H1 (cell line): ENCODE measurements around the gene LRRC17. TPM values are rescaled to one million over a fixed set of nuclear protein-coding genes. Genes with fewer than 3 reads are reported as not detected.

Experiments
- CTCF ChIA-PET: fragments of 300-600 bp; sonication (Branson Sonifier 250); formaldehyde crosslinking; loops from one replicate; lab custom pipeline; 2021; ENCODE audit not compliant: partially characterized antibody; lab: Charles Lee
- POLR2A ChIA-PET: fragments of 300-600 bp; sonication (Branson Sonifier 250); formaldehyde crosslinking; loops from one replicate; lab custom pipeline; 2021; ENCODE audit warnings: inconsistent platforms; ENCODE audit not compliant: partially characterized antibody; lab: Charles Lee
- DNase-seq, 2 experiments: peaks; one replicate each; pipeline versions ENCODE4 v3.0.0 to v3.0.0-alpha.2; 2010 to 2022; ENCODE audit warnings: low spot score in 2 of 2, low read depth in 1 of 2, mixed read lengths in 1 of 2
- FAIRE-seq: peaks from 2 replicates; lab custom pipeline; 2011; peaks lifted over from hg19 to GRCh38; lab: Jason Lieb, UNC
- H2AFZ ChIP-seq: 2 replicates; pipeline ENCODE4 v1.8.1; 2012; ENCODE audit warnings: low read length, inconsistent platforms
- H2AK5ac ChIP-seq: 2 replicates; pipeline ENCODE4 v1.6.1; 2013; ENCODE audit warnings: low read depth, low read length
- H2BK120ac ChIP-seq: replicated peaks from 2 replicates; pipeline ENCODE3; 2013; ENCODE audit warnings: low read depth, low read length, inconsistent platforms
- H2BK12ac ChIP-seq: 2 replicates; pipeline ENCODE4 v1.6.1; 2013; ENCODE audit warnings: low read depth, low read length
- H2BK15ac ChIP-seq: 2 replicates; pipeline ENCODE4 v1.6.1; 2013; ENCODE audit warnings: low read length
- H2BK20ac ChIP-seq: 2 replicates; pipeline ENCODE4 v1.6.1; 2013; ENCODE audit warnings: low read length
- H2BK5ac ChIP-seq: 2 replicates; pipeline ENCODE4 v1.6.1; 2013; ENCODE audit warnings: low read depth, low read length
- H3K14ac ChIP-seq: 2 replicates; pipeline ENCODE4 v1.6.1; 2013; ENCODE audit warnings: inconsistent platforms; ENCODE audit not compliant: insufficient read length
- H3K18ac ChIP-seq: 2 replicates; pipeline ENCODE4 v1.6.1; 2013; ENCODE audit warnings: low read length; ENCODE audit errors: extremely low read depth
- H3K23ac ChIP-seq: 2 replicates; pipeline ENCODE4 v1.6.1; 2013; ENCODE audit warnings: inconsistent platforms; ENCODE audit not compliant: insufficient read length
- H3K23me2 ChIP-seq: 2 replicates; pipeline ENCODE4 v1.6.1; 2013; ENCODE audit warnings: low read depth, low read length
- H3K27ac ChIP-seq: 2 replicates; pipeline ENCODE4 v1.6.1; 2011; ENCODE audit warnings: low read depth, low read length, inconsistent platforms
- H3K27me3 ChIP-seq, 4 experiments: replicated peaks in 1 of 4; 1 replicate in 1 of 4; 2 replicates in 3 of 4; pipeline versions ENCODE4 v1.6.1 to v1.8.1; 2011 to 2013; ENCODE audit warnings: low read length in 3 of 4, mild to moderate bottlenecking in 3 of 4, inconsistent platforms in 2 of 4, mixed read lengths in 2 of 4, moderate library complexity in 1 of 4; ENCODE audit not compliant: control insufficient read depth in 3 of 4, insufficient read depth in 3 of 4; ENCODE audit errors: extremely low read depth in 1 of 4
- H3K36me3 ChIP-seq, 4 experiments: 2 replicates each; pipeline versions ENCODE4 v1.6.1 to v1.8.1; 2011 to 2013; ENCODE audit warnings: mild to moderate bottlenecking in 4 of 4, low read length in 3 of 4, moderate library complexity in 2 of 4, control low read depth in 1 of 4, inconsistent platforms in 1 of 4; ENCODE audit not compliant: insufficient read depth in 4 of 4, control insufficient read depth in 2 of 4
- H3K4ac ChIP-seq: replicated peaks from 2 replicates; pipeline ENCODE3; 2013; ENCODE audit warnings: low read length, low read depth, mixed read lengths, inconsistent platforms; ENCODE audit not compliant: insufficient read length
- H3K4me1 ChIP-seq, 4 experiments: replicated peaks in 1 of 4; 1 replicate in 1 of 4; 2 replicates in 3 of 4; pipeline versions ENCODE4 v1.6.1 to v1.8.1; 2011 to 2013; ENCODE audit warnings: low read length in 3 of 4, inconsistent platforms in 2 of 4, mixed read lengths in 1 of 4; ENCODE audit not compliant: insufficient read depth in 4 of 4, control insufficient read depth in 3 of 4
- H3K4me2 ChIP-seq, 2 experiments: 2 replicates each; pipeline versions ENCODE4 v1.6.1 to v1.8.1; 2011 to 2013; ENCODE audit warnings: low read depth in 2 of 2, low read length in 2 of 2, control low read depth in 1 of 2, inconsistent platforms in 1 of 2, mild to moderate bottlenecking in 1 of 2; ENCODE audit not compliant: insufficient read depth in 1 of 2
- H3K4me3 ChIP-seq, 4 experiments: fragments of 200-600, 300-600 bp in 1 of 4; sonication (generic), shearing (Covaris generic), sonication (Bioruptor Twin) in 1 of 4; 2 replicates each; pipeline versions ENCODE4 v1.5.1 to v1.8.1; 2011 to 2016; ENCODE audit warnings: low read length in 4 of 4, low read depth in 3 of 4, control low read depth in 2 of 4, inconsistent platforms in 2 of 4, mild to moderate bottlenecking in 2 of 4, mixed read lengths in 1 of 4, moderate library complexity in 1 of 4; ENCODE audit not compliant: insufficient read depth in 2 of 4; ENCODE audit errors: extremely low read depth in 1 of 4
- H3K56ac ChIP-seq: replicated peaks from 2 replicates; pipeline ENCODE3; 2013; ENCODE audit warnings: low read depth, mild to moderate bottlenecking, mixed read lengths, low read length, inconsistent platforms; ENCODE audit not compliant: insufficient read length
- H3K79me1 ChIP-seq: 2 replicates; pipeline ENCODE4 v1.6.1; 2013; ENCODE audit warnings: low read depth, low read length, control low read depth
- H3K79me2 ChIP-seq, 2 experiments: 2 replicates each; pipeline versions ENCODE4 v1.6.1 to v1.8.1; 2012 to 2013; ENCODE audit warnings: low read length in 2 of 2, mild to moderate bottlenecking in 2 of 2, inconsistent platforms in 1 of 2; ENCODE audit not compliant: insufficient read depth in 2 of 2, control insufficient read depth in 1 of 2
- H3K9ac ChIP-seq, 4 experiments: replicated peaks in 1 of 4; 1 replicate in 1 of 4; 2 replicates in 3 of 4; pipeline versions ENCODE4 v1.6.1 to v1.8.1; 2011 to 2013; ENCODE audit warnings: low read depth in 3 of 4, low read length in 3 of 4, control low read depth in 2 of 4, mild to moderate bottlenecking in 2 of 4, moderate library complexity in 2 of 4, inconsistent platforms in 1 of 4; ENCODE audit errors: extremely low read depth in 1 of 4
- H3K9me3 ChIP-seq, 2 experiments: 2 replicates each; pipeline versions ENCODE4 v1.6.1 to v1.8.1; 2012 to 2013; ENCODE audit warnings: mild to moderate bottlenecking in 2 of 2, moderate library complexity in 2 of 2, control low read depth in 1 of 2, inconsistent platforms in 1 of 2, low read depth in 1 of 2, low read length in 1 of 2, mixed read lengths in 1 of 2; ENCODE audit not compliant: insufficient read depth in 2 of 2
- H4K20me1 ChIP-seq, 2 experiments: replicated peaks in 1 of 2; 2 replicates each; pipeline versions ENCODE3 to v1.8.1; 2011 to 2013; ENCODE audit warnings: inconsistent platforms in 2 of 2, low read length in 2 of 2, mild to moderate bottlenecking in 1 of 2; ENCODE audit not compliant: insufficient read depth in 2 of 2, control insufficient read depth in 1 of 2
- H4K5ac ChIP-seq: 2 replicates; pipeline ENCODE4 v1.6.1; 2013; ENCODE audit warnings: low read length, low read depth, mixed read lengths, inconsistent platforms; ENCODE audit not compliant: insufficient read length
- H4K8ac ChIP-seq: 2 replicates; pipeline ENCODE4 v1.8.0; 2013; ENCODE audit warnings: mild to moderate bottlenecking, moderate library complexity, low read length, inconsistent platforms; ENCODE audit not compliant: insufficient read depth; ENCODE audit errors: extremely low read depth
- H4K91ac ChIP-seq: replicated peaks from 2 replicates; pipeline ENCODE3; 2013; ENCODE audit warnings: low read length, mixed read lengths, inconsistent platforms; ENCODE audit not compliant: insufficient read length
- CEBPB ChIP-seq: IDR thresholded peaks from 2 replicates; pipeline ENCODE4 v1.6.1; 2012; ENCODE audit warnings: low read depth, low read length
- CREB1 ChIP-seq: IDR thresholded peaks from 2 replicates; pipeline ENCODE4 v1.6.1; 2012; ENCODE audit warnings: inconsistent platforms
- EGR1 ChIP-seq: IDR thresholded peaks from 2 replicates; pipeline ENCODE4 v1.6.1; 2011; ENCODE audit warnings: low read depth, low read length, borderline replicate concordance
- GABPA ChIP-seq: IDR thresholded peaks from 2 replicates; pipeline ENCODE4 v1.6.1; 2011; ENCODE audit warnings: mild to moderate bottlenecking, low read length, moderate library complexity, borderline replicate concordance; ENCODE audit not compliant: insufficient read depth
- GTF2F1 ChIP-seq: IDR thresholded peaks from 2 replicates; pipeline ENCODE4 v1.6.1; 2012; ENCODE audit warnings: low read depth, low read length, improper control_type of control experiment, borderline replicate concordance
- HDAC6 ChIP-seq: IDR thresholded peaks from one replicate; pipeline ENCODE4 v1.7.1; 2012; ENCODE audit warnings: low read depth, mild to moderate bottlenecking, inconsistent platforms, low read length, moderate library complexity
- KDM4A ChIP-seq: IDR thresholded peaks from one replicate; pipeline ENCODE4 v1.7.1; 2012; ENCODE audit warnings: low read depth, mild to moderate bottlenecking, moderate library complexity, low read length, inconsistent platforms; ENCODE audit not compliant: severe bottlenecking
- KDM5A ChIP-seq: fragments of 200-600 bp; IDR thresholded peaks from 2 replicates; pipeline ENCODE4 v1.7.1; 2012; ENCODE audit warnings: mild to moderate bottlenecking, low read length, inconsistent platforms, mixed read lengths
- RFX5 ChIP-seq: IDR thresholded peaks from 2 replicates; pipeline ENCODE4 v1.6.1; 2011; ENCODE audit warnings: low read depth, low read length, improper control_type of control experiment, borderline replicate concordance
- SIRT6 ChIP-seq: IDR thresholded peaks from one replicate; pipeline ENCODE4 v1.7.1; 2012; ENCODE audit warnings: low read length, inconsistent platforms
- SP1 ChIP-seq: IDR thresholded peaks from 2 replicates; pipeline ENCODE4 v1.6.1; 2011; ENCODE audit warnings: low read depth, low read length
- SP2 ChIP-seq: IDR thresholded peaks from 2 replicates; pipeline ENCODE4 v1.6.1; 2012; ENCODE audit warnings: mild to moderate bottlenecking, low read length, inconsistent platforms
- SP4 ChIP-seq: IDR thresholded peaks from 2 replicates; pipeline ENCODE4 v1.6.1; 2012; ENCODE audit warnings: low read length, inconsistent platforms
- TEAD4 ChIP-seq: IDR thresholded peaks from 2 replicates; pipeline ENCODE4 v1.6.1; 2012; ENCODE audit warnings: low read depth, low read length, inconsistent platforms, mixed read lengths
- WGBS, 2 experiments: shearing (Covaris generic) in 1 of 2; methylation state at CpG; one replicate each; pipeline versions ENCODE4 v1.1.6 to v1.1.7; 2013 to 2015; ENCODE audit warnings: low lambda C conversion rate in 2 of 2, mixed read lengths in 2 of 2, inconsistent platforms in 1 of 2, low coverage in 1 of 2, missing lambda C conversion rate in 1 of 2; ENCODE audit not compliant: insufficient replicate concordance in 2 of 2, insufficient coverage in 1 of 2, insufficient read length in 1 of 2; ENCODE audit errors: extremely low coverage in 1 of 2, missing lambda C conversion rate in 1 of 2; 5-methylcytosine and 5-hydroxymethylcytosine counted together
- polyA plus RNA-seq, 7 experiments: library from polyadenylated mRNA; depleted of rRNA in 3 of 7; stranded (reverse) in 5 of 7; unstranded in 2 of 7; fragments of >200 nt in 5 of 7; fragments of 200-250 nt in 2 of 7; gene quantifications; 1 replicate in 5 of 7; 2 replicates in 1 of 7; 4 replicates in 1 of 7; pipeline versions ENCODE4 v1.2.1 to v1.2.3, GENCODE V29; 2011 to 2013; ENCODE audit warnings: missing spikeins in 2 of 7, mixed read lengths in 2 of 7
- total RNA-seq: library from RNA; stranded (reverse); fragmentation: NEBNext Ultra II Directional; extraction: Animal tissue kit (Norgen Biotek cat#: 25700); gene quantifications from 2 replicates; pipeline ENCODE4 v1.2.1, GENCODE V29; 2021

Gene LRRC17
- total and polyA plus RNA-seq, 2 of the 8 experiments (the other 6 are each of a cell fraction or from before 2014, with no cell fraction given) = 3.0 TPM

DNA sequence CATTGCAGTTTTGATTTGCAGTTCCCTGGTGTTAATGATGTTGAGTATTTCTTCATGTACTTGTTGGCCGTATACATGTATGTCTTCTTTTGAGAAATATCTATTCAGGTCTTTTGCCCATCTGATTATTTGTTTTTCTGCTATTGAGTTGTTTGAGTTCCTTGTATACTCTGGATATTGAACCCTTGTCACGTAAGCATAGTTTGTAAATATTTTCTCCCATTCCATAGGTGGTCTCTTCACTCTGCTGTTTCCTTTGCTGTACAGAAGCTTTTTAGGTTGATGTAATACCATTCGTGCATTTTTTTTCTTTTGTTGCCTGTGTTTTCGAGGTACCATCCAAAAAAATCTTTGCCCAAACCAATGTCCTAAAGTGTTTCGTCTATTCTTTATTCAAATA, 43.6 kb upstream of the LRRC17 start:
- no peak overlapping the region for H2BK15ac ChIP-seq
- no peak overlapping the region for H3K27ac ChIP-seq
- no peak overlapping the region for H3K4me2 ChIP-seq
- no peaks in the 10 kb centered on the region for H3K36me3 ChIP-seq
- ChIA-PET CTCF (no interaction called here), POLR2A (no interaction called here)
- no peak overlapping the region for H3K18ac ChIP-seq
- no peak overlapping the region for H4K8ac ChIP-seq
- no peak overlapping the region for H3K4me3 ChIP-seq
- H3K79me1 ChIP-seq = no peaks in the 10 kb centered on the region
- no peak overlapping the region for H3K9ac ChIP-seq
- FAIRE-seq (no peak), DNase-seq (no peak)
- H3K79me2 ChIP-seq = no peaks in the 10 kb centered on the region
- no peaks in the 10 kb centered on the region for H3K4me1 ChIP-seq
- no peak overlapping the region for H2AK5ac ChIP-seq
- H3K4ac ChIP-seq = no peak overlapping the region
- no peak overlapping the region for H2BK20ac ChIP-seq
- H2BK5ac ChIP-seq = no peak overlapping the region
- no peak overlapping the region for H3K56ac ChIP-seq
- H2BK120ac ChIP-seq = no peak overlapping the region
- H3K9me3 ChIP-seq = no peaks in the 10 kb centered on the region
- H2BK12ac ChIP-seq = no peak overlapping the region
- H2AFZ ChIP-seq = no peak overlapping the region
- H3K27me3 ChIP-seq = no peaks in the 10 kb centered on the region
- no peak overlapping the region for H3K14ac ChIP-seq
- no peak overlapping the region for H4K91ac ChIP-seq
- H4K5ac ChIP-seq = no peak overlapping the region
- H4K20me1 ChIP-seq = no peaks in the 10 kb centered on the region
- H3K23ac ChIP-seq = no peak overlapping the region
- whole genome bisulfite sequencing, 2 experiments = 91% methylated on average over 5 of the region's 5 CpGs; no CpG with 5 or more reads in 1 of the 2 experiments
- no peaks in the 10 kb centered on the region; the same call in 1 of the 2 replicates for H3K23me2 ChIP-seq
- no peak for TF ChIP-seq SP2
- TF ChIP-seq CEBPB = no peak
- TF ChIP-seq KDM5A = no peak
- no peak for TF ChIP-seq GTF2F1
- TF ChIP-seq EGR1 = no peak
- no peak for TF ChIP-seq TEAD4
- no peak for TF ChIP-seq KDM4A
- no peak for TF ChIP-seq HDAC6
- no peak for TF ChIP-seq SP4
- no peak for TF ChIP-seq GABPA
- TF ChIP-seq SIRT6 = no peak
- TF ChIP-seq SP1 = no peak
- TF ChIP-seq RFX5 = no peak
- TF ChIP-seq CREB1 = no peak
